Effector memory CD8-positive, alpha-beta T cell (primary cell): Measurements from ENCODE around the gene MLXIPL.
"Not testable (repeated sequence)": the region's sequence is repeated elsewhere in the genome, so short reads cannot be mapped to it uniquely, and the experiment has no call there.

Source experiments
- ATAC-seq: fragments of 150-1000 bp; cut with Tn5 transposase; replicated peaks from 2 replicates; pipeline ENCODE4 v1.10.0; 2021; ENCODE audit warnings: mild to moderate bottlenecking, moderate library complexity
- DNase-seq, 3 experiments: peaks; one replicate each; pipeline ENCODE4 v3.0.0; 2021
- H3K27ac Mint-ChIP-seq, 2 donors: one replicate each; pipeline ENCODE4 v1.8.0; 2022; ENCODE audit warnings: mild to moderate bottlenecking in 2 of 2, mixed read lengths in 2 of 2, moderate library complexity in 2 of 2
- H3K27me3 Mint-ChIP-seq, 2 donors: one replicate each; pipeline ENCODE4 v1.8.0; 2022; ENCODE audit warnings: mixed read lengths in 2 of 2
- H3K36me3 Mint-ChIP-seq: one replicate; pipeline ENCODE4 v1.8.0; 2022; ENCODE audit warnings: mild to moderate bottlenecking, moderate library complexity, mixed read lengths; ENCODE audit not compliant: insufficient read depth
- H3K4me1 Mint-ChIP-seq, 2 donors: one replicate each; pipeline ENCODE4 v1.8.0; 2022; ENCODE audit warnings: low read depth in 2 of 2, mixed read lengths in 2 of 2
- H3K4me3 Mint-ChIP-seq, 2 donors: one replicate each; pipeline ENCODE4 v1.8.0; 2022; ENCODE audit warnings: mild to moderate bottlenecking in 2 of 2, mixed read lengths in 2 of 2, moderate library complexity in 2 of 2
- H3K9me3 Mint-ChIP-seq, 2 donors: one replicate each; pipeline ENCODE4 v1.8.0; 2022; ENCODE audit warnings: mixed read lengths in 2 of 2
- total RNA-seq, 9 experiments: gene quantifications; one replicate each; lab custom pipeline; 2026; lab: John Stamatoyannopoulos, UW

Gene MLXIPL, protein sequence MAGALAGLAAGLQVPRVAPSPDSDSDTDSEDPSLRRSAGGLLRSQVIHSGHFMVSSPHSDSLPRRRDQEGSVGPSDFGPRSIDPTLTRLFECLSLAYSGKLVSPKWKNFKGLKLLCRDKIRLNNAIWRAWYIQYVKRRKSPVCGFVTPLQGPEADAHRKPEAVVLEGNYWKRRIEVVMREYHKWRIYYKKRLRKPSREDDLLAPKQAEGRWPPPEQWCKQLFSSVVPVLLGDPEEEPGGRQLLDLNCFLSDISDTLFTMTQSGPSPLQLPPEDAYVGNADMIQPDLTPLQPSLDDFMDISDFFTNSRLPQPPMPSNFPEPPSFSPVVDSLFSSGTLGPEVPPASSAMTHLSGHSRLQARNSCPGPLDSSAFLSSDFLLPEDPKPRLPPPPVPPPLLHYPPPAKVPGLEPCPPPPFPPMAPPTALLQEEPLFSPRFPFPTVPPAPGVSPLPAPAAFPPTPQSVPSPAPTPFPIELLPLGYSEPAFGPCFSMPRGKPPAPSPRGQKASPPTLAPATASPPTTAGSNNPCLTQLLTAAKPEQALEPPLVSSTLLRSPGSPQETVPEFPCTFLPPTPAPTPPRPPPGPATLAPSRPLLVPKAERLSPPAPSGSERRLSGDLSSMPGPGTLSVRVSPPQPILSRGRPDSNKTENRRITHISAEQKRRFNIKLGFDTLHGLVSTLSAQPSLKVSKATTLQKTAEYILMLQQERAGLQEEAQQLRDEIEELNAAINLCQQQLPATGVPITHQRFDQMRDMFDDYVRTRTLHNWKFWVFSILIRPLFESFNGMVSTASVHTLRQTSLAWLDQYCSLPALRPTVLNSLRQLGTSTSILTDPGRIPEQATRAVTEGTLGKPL
- 0 to 0.07 (median 0) reads per million in 9 experiments for total RNA-seq

DNA sequence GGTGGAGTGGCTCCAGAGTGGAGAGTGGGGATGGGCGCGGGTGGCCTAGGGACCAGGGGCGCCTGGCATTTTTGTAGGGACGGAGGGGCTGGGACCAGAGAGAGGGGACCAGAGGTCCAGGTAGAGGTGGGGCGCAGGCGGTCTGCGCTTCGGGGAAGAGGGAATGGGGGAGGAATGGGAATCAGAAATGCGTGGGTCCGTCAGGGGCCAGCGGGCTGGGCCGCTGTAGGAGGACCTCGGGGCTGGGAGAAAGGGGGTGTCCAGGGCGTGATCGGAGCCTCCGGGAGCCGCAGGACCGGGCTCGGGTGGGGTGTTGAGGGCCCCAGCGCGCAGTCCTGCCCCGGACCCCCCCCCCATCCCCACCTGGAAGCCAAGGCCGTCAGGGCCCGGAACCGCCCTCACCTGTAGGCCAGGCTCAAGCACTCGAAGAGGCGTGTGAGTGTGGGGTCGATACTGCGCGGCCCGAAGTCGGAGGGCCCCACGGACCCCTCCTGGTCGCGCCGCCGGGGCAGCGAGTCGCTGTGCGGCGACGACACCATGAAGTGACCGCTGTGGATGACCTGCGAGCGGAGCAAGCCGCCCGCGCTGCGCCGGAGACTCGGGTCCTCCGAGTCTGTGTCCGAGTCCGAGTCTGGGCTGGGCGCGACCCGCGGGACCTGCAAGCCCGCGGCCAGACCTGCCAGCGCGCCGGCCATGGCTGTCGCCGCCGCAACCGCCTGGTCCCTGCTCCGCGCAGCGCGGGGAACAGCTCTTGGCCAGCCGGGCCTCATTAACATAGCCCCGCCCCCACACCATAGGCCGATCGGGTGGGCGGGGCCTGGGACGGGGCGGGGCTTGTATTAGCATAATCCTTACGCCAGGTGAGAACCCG lies at the start of gene MLXIPL:
Gene MLXIPL, minus strand, starts transcription at position 725 of the 871 bp plus-strand sequence. Its CDS starts 30 bp downstream, at position 695.
- H3K4me3 Mint-ChIP-seq: peak within 1 kb of the TSS; percentile 62 to 63

DNA sequence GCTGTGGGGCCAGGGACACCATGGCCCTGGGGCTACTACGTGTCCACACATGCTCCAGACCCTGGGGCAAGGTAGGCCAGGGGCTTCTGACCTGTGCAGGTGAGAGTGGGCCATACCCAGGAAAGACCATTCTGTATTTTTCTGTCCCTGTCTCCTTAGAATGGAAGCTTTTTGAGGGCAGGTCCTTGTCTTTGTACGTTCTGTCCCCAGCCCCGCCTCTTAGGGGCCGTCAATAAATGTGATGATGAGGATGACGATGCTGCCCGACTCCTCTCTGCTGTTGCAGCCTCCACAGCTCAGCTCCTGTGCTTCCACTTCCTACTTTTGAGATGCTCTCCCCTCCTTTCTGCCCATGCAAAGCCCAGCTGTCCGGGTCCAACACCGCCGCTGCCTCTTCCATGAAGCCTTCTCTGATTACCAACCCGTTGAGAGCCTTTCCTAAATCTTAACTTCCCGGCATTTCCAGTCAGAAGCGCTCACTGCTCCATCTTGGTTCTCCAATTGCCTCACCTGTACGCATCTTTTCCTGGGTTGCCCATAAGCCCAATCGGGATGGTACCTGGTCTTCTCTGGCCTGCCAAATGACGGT lies 47.6 kb upstream of the MLXIPL start:
- no peak overlapping the region for H3K27ac Mint-ChIP-seq
- H3K4me3 Mint-ChIP-seq: no peak overlapping the region
- peaks cover 0 to 26% of the 10 kb centered on the region in 2 donors for H3K27me3 Mint-ChIP-seq
- ATAC-seq (no peak), DNase-seq (no peak)
- peaks cover 3% of the 10 kb centered on the region for H3K36me3 Mint-ChIP-seq
- H3K9me3 Mint-ChIP-seq: no peaks in the 10 kb centered on the region
- H3K4me1 Mint-ChIP-seq: peaks cover 6 to 7% of the 10 kb centered on the region in 2 donors

More for the DNA sequence above, at the start of gene MLXIPL:
- ATAC-seq (peak; percentile 83), DNase-seq (peak; percentile 21 to 30 (median 23))
- Mint-ChIP-seq H3K4me1 (peaks cover 6 to 8% of the 10 kb centered on the region in 2 donors), H3K27ac (no peak within 1 kb of the TSS), H3K36me3 (peaks cover 4% of the 10 kb centered on the region), H3K9me3 (no peaks in the 10 kb centered on the region), H3K27me3 (peaks cover 57 to 97% of the 10 kb centered on the region in 2 donors)

DNA sequence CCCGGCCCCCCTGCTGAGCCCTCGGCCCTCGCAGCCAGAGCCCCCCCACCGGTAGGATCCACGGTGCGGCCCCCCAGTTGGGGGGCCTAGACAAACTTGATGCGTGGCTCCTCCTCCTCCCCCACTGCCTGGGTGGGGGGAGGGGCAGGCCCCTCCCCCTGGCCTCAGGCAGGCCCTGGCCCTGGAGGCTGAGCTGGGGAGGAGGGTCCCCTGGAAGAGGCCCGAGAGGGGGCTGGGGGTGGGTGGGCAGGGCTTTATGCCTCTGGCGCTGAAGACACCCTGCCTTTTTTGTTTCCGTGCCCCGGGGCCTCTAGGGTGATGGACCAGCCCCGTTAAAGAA lies 47.0 kb upstream of the MLXIPL start:
- Mint-ChIP-seq H3K4me3 (no peak overlapping the region), H3K27me3 (peaks cover 0 to 28% of the 10 kb centered on the region in 2 donors), H3K36me3 (peaks cover 3% of the 10 kb centered on the region), H3K27ac (no peak overlapping the region), H3K9me3 (no peaks in the 10 kb centered on the region), H3K4me1 (peaks cover 6 to 7% of the 10 kb centered on the region in 2 donors)
- DNase-seq (no peak), ATAC-seq (no peak)

DNA sequence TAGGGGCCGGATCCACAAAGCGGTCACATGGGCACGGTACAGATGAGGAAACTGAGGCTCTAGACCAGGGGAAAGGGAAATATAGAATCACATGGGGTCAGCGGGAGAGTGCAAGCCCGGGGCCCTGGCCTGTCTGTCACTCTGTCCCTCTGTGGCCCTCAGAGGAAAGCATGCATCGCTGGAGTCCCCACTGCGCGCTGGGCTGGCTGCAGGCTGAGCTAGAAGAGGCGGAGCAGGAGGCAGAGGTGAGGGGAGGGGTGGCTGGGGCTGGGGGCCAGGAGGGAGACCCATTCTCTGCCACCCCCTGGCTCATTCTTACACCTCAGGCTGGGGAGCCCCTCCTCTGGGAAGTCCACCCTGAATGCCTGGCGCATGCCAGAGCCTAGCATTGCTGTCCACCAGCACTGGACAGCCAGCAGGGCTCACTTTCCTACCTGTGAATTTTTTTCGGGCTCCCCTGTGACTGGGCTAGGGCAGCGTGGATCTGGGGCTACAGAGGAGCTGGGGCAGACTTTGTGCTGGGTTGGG lies 45.6 kb upstream of the MLXIPL start:
- no peak overlapping the region for H3K4me3 Mint-ChIP-seq
- peaks cover 6 to 7% of the 10 kb centered on the region in 2 donors for H3K4me1 Mint-ChIP-seq
- peaks cover 3% of the 10 kb centered on the region for H3K36me3 Mint-ChIP-seq
- DNase-seq (no peak), ATAC-seq (no peak)
- no peaks in the 10 kb centered on the region for H3K9me3 Mint-ChIP-seq
- no peak overlapping the region for H3K27ac Mint-ChIP-seq
- peaks cover 0 to 42% of the 10 kb centered on the region in 2 donors for H3K27me3 Mint-ChIP-seq

DNA sequence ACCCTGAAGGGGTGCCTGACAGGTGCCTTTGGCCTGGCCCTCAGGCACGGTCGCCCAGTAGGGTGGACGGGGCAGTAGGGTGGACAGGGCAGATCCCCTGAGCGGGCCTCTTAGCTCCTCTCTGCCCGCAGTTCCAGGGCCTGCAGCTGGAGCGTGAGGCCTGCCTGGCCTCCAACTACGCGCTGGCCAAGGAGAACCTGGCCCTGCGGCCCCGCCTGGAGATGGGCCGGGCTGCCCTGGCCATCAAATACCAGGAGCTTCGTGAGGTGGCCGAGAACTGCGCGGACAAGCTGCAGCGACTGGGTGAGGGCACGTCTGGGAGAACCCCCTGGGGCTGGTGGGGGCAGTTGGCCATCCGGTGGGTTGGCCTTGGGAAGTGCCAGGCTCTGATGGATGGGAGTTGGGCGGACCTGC lies 45.0 kb upstream of the MLXIPL start:
- no peaks in the 10 kb centered on the region for H3K9me3 Mint-ChIP-seq
- H3K36me3 Mint-ChIP-seq: peaks cover 3% of the 10 kb centered on the region
- ATAC-seq: no peak
- H3K4me1 Mint-ChIP-seq: peaks cover 6 to 7% of the 10 kb centered on the region in 2 donors
- no peak overlapping the region for H3K27ac Mint-ChIP-seq
- peaks cover 5 to 48% of the 10 kb centered on the region in 2 donors for H3K27me3 Mint-ChIP-seq
- no peak for DNase-seq
- H3K4me3 Mint-ChIP-seq: no peak overlapping the region

DNA sequence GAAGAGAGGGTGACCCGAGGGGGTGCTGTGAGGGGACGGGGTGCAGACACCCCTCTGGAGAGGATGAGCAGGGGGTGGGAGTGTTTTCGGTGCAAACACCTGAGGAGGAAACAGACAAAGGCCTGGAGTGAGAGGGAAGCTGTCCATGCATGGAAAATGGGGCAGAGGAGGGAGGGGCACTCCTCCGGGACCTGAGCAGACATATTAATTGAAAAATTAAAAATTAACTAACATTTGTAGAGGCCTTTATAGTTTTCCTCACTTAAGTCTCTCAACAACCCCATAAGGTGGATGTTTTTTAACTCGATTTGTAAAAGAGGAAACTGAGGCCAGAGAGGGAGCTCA lies 44.5 kb upstream of the MLXIPL start:
- Mint-ChIP-seq H3K4me3 (peak overlapping the region; percentile 65 to 84), H3K27ac (no peak overlapping the region), H3K27me3 (peaks cover 9 to 53% of the 10 kb centered on the region in 2 donors)

DNA sequence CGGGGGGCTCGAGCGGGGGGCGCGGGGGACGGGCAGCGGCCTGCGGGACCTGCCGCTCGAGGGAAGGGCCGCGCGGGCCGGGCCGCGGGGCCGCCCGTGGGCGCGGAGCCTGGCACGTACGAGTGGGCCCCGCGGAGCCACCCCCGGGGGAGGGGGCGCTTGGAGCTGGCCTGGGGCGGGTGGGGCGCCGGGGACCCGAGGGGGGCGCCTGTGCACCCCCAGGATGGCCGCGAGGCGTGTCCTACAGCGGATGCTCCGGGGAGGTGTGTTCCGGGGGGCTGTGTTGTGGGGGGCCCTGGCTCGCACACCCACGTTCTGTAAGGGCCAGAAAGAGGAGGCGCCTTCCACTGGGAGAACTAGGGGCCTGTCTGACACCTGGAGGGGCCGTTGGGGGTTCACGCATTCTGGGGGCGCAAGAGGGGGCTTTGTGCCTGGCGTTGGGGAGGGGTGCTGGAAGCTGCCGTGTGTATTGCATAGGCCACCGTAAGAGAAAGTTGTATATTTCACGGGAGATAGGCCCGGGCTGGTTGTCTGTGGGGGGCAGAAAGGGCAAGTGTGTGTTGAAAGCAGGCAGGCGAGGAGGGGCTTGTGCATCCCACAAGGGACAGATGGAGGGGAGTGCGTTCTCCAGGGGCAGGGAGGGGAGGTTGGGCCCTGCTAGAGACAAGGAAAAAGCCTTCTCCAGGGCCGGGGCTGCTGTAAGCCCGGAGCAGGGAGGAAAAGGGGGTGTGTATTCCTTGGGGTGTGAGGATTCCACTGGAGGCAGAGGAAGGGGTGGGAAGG lies 44.0 kb upstream of the MLXIPL start:
- DNase-seq (no peak), ATAC-seq (no peak)
- Mint-ChIP-seq H3K27ac (no peak overlapping the region), H3K9me3 (peaks cover 0 to under 1% of the 10 kb centered on the region in 2 donors), H3K36me3 (peaks cover 3% of the 10 kb centered on the region), H3K4me3 (peak overlapping the region; percentile 65 to 84), H3K4me1 (peaks cover 6 to 7% of the 10 kb centered on the region in 2 donors), H3K27me3 (peaks cover 15 to 58% of the 10 kb centered on the region in 2 donors)

More for the DNA sequence above, 44.5 kb upstream of the MLXIPL start:
- ATAC-seq (no peak), DNase-seq (no peak)
- Mint-ChIP-seq H3K36me3 (peaks cover 3% of the 10 kb centered on the region), H3K4me1 (peaks cover 6 to 7% of the 10 kb centered on the region in 2 donors), H3K9me3 (no peaks in the 10 kb centered on the region)

DNA sequence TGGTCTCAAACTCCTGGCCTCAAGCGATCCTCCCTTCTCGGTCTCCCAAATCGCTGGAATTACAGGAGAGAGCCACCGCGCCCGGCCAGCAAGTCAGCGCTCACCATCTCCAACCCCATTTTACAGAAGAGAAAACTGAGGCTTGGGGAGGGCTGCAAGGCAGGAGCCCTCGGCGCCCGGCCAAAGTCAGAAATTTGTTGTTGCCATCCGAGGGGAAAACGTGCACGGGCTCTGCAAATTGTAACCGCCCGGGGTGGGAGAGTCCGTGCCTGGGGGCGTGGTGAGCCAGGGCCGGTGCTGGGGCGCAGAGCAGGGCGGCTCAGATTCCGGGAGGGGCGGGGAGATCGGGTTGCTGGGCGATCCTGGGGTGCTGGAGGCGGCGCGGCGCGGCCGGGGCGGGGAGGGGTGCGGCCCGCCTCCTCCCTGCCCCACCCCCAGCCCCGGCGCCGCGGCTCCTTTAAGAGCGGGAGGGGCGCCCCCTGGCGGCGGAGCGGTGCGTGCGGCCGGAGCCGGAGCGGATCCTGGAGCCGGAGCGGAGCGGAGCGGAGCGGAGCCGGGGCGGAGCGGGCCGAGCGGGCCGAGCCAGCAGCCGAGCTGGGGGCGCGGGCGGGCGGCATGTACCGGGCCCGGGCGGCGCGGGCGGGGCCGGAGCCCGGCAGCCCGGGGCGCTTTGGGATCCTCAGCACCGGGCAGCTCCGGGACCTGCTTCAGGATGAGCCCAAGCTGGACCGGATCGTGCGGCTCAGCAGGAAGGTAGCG lies 43.2 kb upstream of the MLXIPL start, which contains the start of gene VPS37D:
Gene VPS37D, plus strand, starts transcription at position 488 of the 759 bp plus-strand sequence. Its CDS starts 128 bp downstream, at position 616.
- Mint-ChIP-seq H3K27ac (peak within 1 kb of the TSS; percentile 44 to 62), H3K4me3 (peak within 1 kb of the TSS; percentile 82 to 84), H3K27me3 (peaks cover 23 to 66% of the 10 kb centered on the region in 2 donors), H3K9me3 (peaks cover 0 to 5% of the 10 kb centered on the region in 2 donors), H3K36me3 (peaks cover 3% of the 10 kb centered on the region), H3K4me1 (peaks cover 6 to 7% of the 10 kb centered on the region in 2 donors)
- DNase-seq: peak; percentile 93 to 94 (median 94)
- peak; percentile 91 for ATAC-seq

DNA sequence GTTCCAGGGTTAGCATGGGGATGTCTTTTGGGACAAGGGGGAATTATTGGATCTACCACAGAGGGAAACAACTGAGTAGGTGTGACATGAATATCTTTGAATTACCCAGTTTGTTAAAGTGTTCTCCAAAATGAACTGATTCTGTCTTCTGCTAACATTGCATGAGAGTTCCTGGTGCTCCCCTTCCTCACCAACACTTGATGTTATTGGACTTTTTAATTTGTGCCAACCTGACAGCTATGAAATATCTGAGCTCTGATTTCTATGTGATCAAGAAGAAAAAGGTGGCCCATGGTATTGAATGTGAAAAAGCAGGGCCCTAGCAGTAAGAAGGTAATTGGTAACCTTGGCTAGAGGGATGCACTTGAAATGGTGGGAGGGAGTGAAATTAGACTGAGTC lies 38.7 kb upstream of the MLXIPL start:
- peaks cover 0 to 2% of the 10 kb centered on the region in 2 donors for H3K4me1 Mint-ChIP-seq
- no peak overlapping the region for H3K4me3 Mint-ChIP-seq
- peaks cover 47 to 61% of the 10 kb centered on the region in 2 donors for H3K27me3 Mint-ChIP-seq
- H3K36me3 Mint-ChIP-seq: peaks cover 3% of the 10 kb centered on the region
- H3K9me3 Mint-ChIP-seq: peaks cover 0 to 5% of the 10 kb centered on the region in 2 donors
- DNase-seq: no peak
- no peak for ATAC-seq
- no peak overlapping the region for H3K27ac Mint-ChIP-seq

DNA sequence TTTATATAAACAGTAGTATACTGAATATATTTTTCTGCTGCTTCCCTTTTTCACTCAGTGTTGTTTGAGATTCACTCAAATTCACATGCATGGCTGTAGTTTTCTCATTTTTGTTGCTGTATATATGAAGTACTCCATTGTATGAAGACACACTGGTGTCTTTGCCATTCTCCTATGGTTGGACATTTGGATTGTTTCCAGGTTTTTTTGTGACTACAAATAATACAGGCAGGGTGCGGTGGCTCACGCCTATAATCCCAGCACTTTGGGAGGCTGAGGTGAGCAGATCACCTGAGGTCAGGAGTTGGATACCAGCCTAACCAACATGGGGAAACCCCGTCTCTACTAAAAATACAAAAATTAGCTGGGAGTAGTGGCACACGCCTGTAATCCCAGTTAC lies 36.3 kb upstream of the MLXIPL start:
- peaks cover 47 to 53% of the 10 kb centered on the region in 2 donors for H3K27me3 Mint-ChIP-seq
- not testable (repeated sequence) for ATAC-seq, H3K27ac Mint-ChIP-seq

DNA sequence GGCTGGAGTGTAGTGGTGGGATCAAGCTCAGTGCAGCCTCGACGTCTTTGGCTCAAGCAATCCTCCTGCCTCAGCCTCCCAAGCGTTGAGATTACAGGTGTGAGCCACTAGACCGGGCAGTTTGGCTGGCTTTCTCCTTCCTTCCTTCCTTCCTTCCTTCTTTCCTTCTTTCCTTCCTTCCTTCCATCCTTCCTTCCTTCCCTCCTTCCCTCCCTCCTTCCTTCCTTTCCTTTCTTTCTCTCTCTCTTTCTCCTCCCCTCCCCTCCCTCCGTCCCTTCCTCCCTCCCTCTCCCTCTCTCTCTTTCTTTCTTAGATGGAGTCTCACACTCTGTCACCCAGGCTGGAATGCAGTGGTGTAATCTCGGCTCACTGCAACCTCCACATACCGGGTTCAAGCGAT lies 35.7 kb upstream of the MLXIPL start:
- Mint-ChIP-seq H3K4me3 (no peak overlapping the region), H3K36me3 (no peaks in the 10 kb centered on the region), H3K27ac (no peak overlapping the region), H3K27me3 (peaks cover 52 to 53% of the 10 kb centered on the region in 2 donors), H3K9me3 (peaks cover 0 to 5% of the 10 kb centered on the region in 2 donors), H3K4me1 (no peaks in the 10 kb centered on the region)
- DNase-seq (no peak), ATAC-seq (no peak)

More for the DNA sequence above, 36.3 kb upstream of the MLXIPL start:
- not testable (repeated sequence) for DNase-seq, H3K36me3 Mint-ChIP-seq, H3K9me3 Mint-ChIP-seq, H3K4me1 Mint-ChIP-seq, H3K4me3 Mint-ChIP-seq
